ENCODE data around the gene ANP32B. TPM values are rescaled to one million over a fixed set of nuclear protein-coding genes. Genes with fewer than 3 reads are reported as not detected.

ANP32B gene
- total RNA-seq, 1 donor from 2014 or later, result 19.6 TPM

- no peaks in the 10 kb centered on the region for H3K9me3 ChIP-seq (ENCODE audit: low read depth)
- no peaks in the 10 kb centered on the region for H3K79me2 ChIP-seq (ENCODE audit: low read depth)
- no peak for DNase-seq (ENCODE audit: low spot score)
- Mint-ChIP-seq H3K4me3 (no peak overlapping the region), H3K9me3 (no peaks in the 10 kb centered on the region), H3K27me3 (ENCODE audit: insufficient read depth, low read depth) (peaks cover 39% of the 10 kb centered on the region), H3K27ac (no peak overlapping the region), H3K36me3 (no peaks in the 10 kb centered on the region), H3K4me1 (no peaks in the 10 kb centered on the region)
- H3K27ac ChIP-seq, result no peak overlapping the region
- no peak for TF ChIP-seq EZH2 (IDR thresholded peaks at IDR 0.05)
- TF ChIP-seq EZH2phosphoT487 (IDR thresholded peaks at IDR 0.05), result no peak
- TF ChIP-seq, protein P1, sequence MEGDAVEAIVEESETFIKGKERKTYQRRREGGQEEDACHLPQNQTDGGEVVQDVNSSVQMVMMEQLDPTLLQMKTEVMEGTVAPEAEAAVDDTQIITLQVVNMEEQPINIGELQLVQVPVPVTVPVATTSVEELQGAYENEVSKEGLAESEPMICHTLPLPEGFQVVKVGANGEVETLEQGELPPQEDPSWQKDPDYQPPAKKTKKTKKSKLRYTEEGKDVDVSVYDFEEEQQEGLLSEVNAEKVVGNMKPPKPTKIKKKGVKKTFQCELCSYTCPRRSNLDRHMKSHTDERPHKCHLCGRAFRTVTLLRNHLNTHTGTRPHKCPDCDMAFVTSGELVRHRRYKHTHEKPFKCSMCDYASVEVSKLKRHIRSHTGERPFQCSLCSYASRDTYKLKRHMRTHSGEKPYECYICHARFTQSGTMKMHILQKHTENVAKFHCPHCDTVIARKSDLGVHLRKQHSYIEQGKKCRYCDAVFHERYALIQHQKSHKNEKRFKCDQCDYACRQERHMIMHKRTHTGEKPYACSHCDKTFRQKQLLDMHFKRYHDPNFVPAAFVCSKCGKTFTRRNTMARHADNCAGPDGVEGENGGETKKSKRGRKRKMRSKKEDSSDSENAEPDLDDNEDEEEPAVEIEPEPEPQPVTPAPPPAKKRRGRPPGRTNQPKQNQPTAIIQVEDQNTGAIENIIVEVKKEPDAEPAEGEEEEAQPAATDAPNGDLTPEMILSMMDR (IDR thresholded peaks at IDR 0.05), result no peak
- H3K4me2 ChIP-seq, result no peak overlapping the region
- H3K36me3 ChIP-seq, result no peaks in the 10 kb centered on the region
- H3K9ac ChIP-seq, result no peak overlapping the region
- H4K20me1 ChIP-seq (ENCODE audit: low read depth), result no peaks in the 10 kb centered on the region
- H3F3A ChIP-seq (ENCODE audit: low read depth), result no peaks in the 10 kb centered on the region
- peaks cover 100% of the 10 kb centered on the region for H3K27me3 ChIP-seq
- H3K4me1 ChIP-seq, result no peaks in the 10 kb centered on the region
- H2AFZ ChIP-seq (replicated peaks), result no peak overlapping the region
- no peak overlapping the region for H3K4me3 ChIP-seq
Observed at GRCh38 chr9:97936998-97937397, 46.1 kb upstream of the ANP32B start.

- H3K4me3 Mint-ChIP-seq, result no peak within 1 kb of the TSS
- no peaks in the 10 kb centered on the region for H3K79me2 ChIP-seq (ENCODE audit: low read depth)
- H3K27me3 ChIP-seq, result peaks cover 100% of the 10 kb centered on the region
- TF ChIP-seq EZH2 (IDR thresholded peaks at IDR 0.05) (no peak), EZH2phosphoT487 (IDR thresholded peaks at IDR 0.05) (no peak)
- TF ChIP-seq, protein P1 (IDR thresholded peaks at IDR 0.05), result no peak
- H3K4me1 ChIP-seq, result no peaks in the 10 kb centered on the region
- H3K36me3 Mint-ChIP-seq, result no peaks in the 10 kb centered on the region
- H4K20me1 ChIP-seq (ENCODE audit: low read depth), result no peaks in the 10 kb centered on the region
- peaks cover 34% of the 10 kb centered on the region for H3K27me3 Mint-ChIP-seq (ENCODE audit: insufficient read depth, low read depth)
- H3K36me3 ChIP-seq, result no peaks in the 10 kb centered on the region
- H3F3A ChIP-seq (ENCODE audit: low read depth), result no peaks in the 10 kb centered on the region
- H2AFZ ChIP-seq (replicated peaks), result no peak within 1 kb of the TSS
- DNase-seq (ENCODE audit: low spot score), result no peak
- no peak within 1 kb of the TSS for H3K27ac Mint-ChIP-seq
- H3K4me3 ChIP-seq, result no peak within 1 kb of the TSS
- H3K9me3 Mint-ChIP-seq, result no peaks in the 10 kb centered on the region
- no peaks in the 10 kb centered on the region for H3K9me3 ChIP-seq (ENCODE audit: low read depth)
- H3K9ac ChIP-seq, result no peak within 1 kb of the TSS
- H3K27ac ChIP-seq, result no peak within 1 kb of the TSS
- H3K4me1 Mint-ChIP-seq, result no peaks in the 10 kb centered on the region
- no peak within 1 kb of the TSS for H3K4me2 ChIP-seq
Observed at GRCh38 chr9:97938081-97938644, 45.0 kb upstream of the ANP32B start, which contains the start of gene HEMGN. Gene HEMGN (minus strand): TSS chr9:97938172. CDS start chr9:97938136, 36 bp downstream.

GRCh38 chr9:97940233-97940632, 42.9 kb upstream of the ANP32B start:
- Mint-ChIP-seq H3K27me3 (ENCODE audit: insufficient read depth, low read depth) (peaks cover 21% of the 10 kb centered on the region), H3K36me3 (no peaks in the 10 kb centered on the region), H3K27ac (no peak overlapping the region), H3K4me3 (no peak overlapping the region), H3K9me3 (no peaks in the 10 kb centered on the region), H3K4me1 (no peaks in the 10 kb centered on the region)
- Histone ChIP-seq H3K36me3 (no peaks in the 10 kb centered on the region), H4K20me1 (ENCODE audit: low read depth) (no peaks in the 10 kb centered on the region), H3K79me2 (ENCODE audit: low read depth) (no peaks in the 10 kb centered on the region), H3K27me3 (peaks cover 100% of the 10 kb centered on the region), H3K9ac (no peak overlapping the region), H3K4me3 (no peak overlapping the region), H3F3A (ENCODE audit: low read depth) (no peaks in the 10 kb centered on the region), H3K27ac (no peak overlapping the region), H2AFZ (replicated peaks) (no peak overlapping the region), H3K9me3 (ENCODE audit: low read depth) (no peaks in the 10 kb centered on the region), H3K4me1 (no peaks in the 10 kb centered on the region), H3K4me2 (no peak overlapping the region)
- DNase-seq (ENCODE audit: low spot score), result no peak
- TF ChIP-seq EZH2 (IDR thresholded peaks at IDR 0.05), result no peak
- no peak for TF ChIP-seq EZH2phosphoT487 (IDR thresholded peaks at IDR 0.05)
- TF ChIP-seq, protein P1 (IDR thresholded peaks at IDR 0.05), result no peak
